Mesendoderm (in vitro differentiated cells): ENCODE results near the gene HSD11B1L.

Source experiments
- DNase-seq: peaks from one replicate; pipeline ENCODE4 v3.0.0; 2013
- H2AK5ac ChIP-seq: 2 replicates; pipeline ENCODE4 v1.6.1; 2013; ENCODE audit warnings: low read length, inconsistent platforms
- H2BK120ac ChIP-seq: 2 replicates; pipeline ENCODE4 v1.6.1; 2013; ENCODE audit warnings: low read depth, mild to moderate bottlenecking, low read length, moderate library complexity, mixed read lengths
- H2BK15ac ChIP-seq: replicated peaks from 2 replicates; pipeline ENCODE4 v1.6.1; 2013; ENCODE audit warnings: low read depth, mild to moderate bottlenecking, moderate library complexity
- H2BK5ac ChIP-seq: 2 replicates; pipeline ENCODE4 v1.6.1; 2013; ENCODE audit warnings: low read length, inconsistent platforms
- H3K18ac ChIP-seq: 2 replicates; pipeline ENCODE4 v1.6.1; 2013; ENCODE audit warnings: mild to moderate bottlenecking, low read length, mixed read lengths
- H3K23ac ChIP-seq: one replicate; pipeline ENCODE4 v1.6.1; 2013; ENCODE audit warnings: low read length
- H3K27ac ChIP-seq: 2 replicates; pipeline ENCODE4 v1.5.1; 2013; ENCODE audit warnings: low read depth, mild to moderate bottlenecking, inconsistent platforms, low read length, moderate library complexity
- H3K27me3 ChIP-seq: 2 replicates; pipeline ENCODE4 v1.6.1; 2013; ENCODE audit warnings: low read length, control low read depth, mild to moderate bottlenecking, inconsistent platforms; ENCODE audit not compliant: insufficient read depth, poor library complexity
- H3K36me3 ChIP-seq: 2 replicates; pipeline ENCODE4 v1.6.1; 2013; ENCODE audit warnings: low read length, inconsistent platforms; ENCODE audit not compliant: control insufficient read depth, insufficient read depth
- H3K4ac ChIP-seq: one replicate; pipeline ENCODE4 v1.6.1; 2013; ENCODE audit warnings: low read depth, mild to moderate bottlenecking, low read length, moderate library complexity
- H3K4me1 ChIP-seq: 2 replicates; pipeline ENCODE4 v1.6.1; 2013; ENCODE audit warnings: low read depth, low read length, inconsistent platforms; ENCODE audit not compliant: control insufficient read depth
- H3K4me2 ChIP-seq: 2 replicates; pipeline ENCODE4 v1.6.1; 2013; ENCODE audit warnings: low read length
- H3K4me3 ChIP-seq: 2 replicates; pipeline ENCODE4 v1.5.1; 2013; ENCODE audit warnings: mild to moderate bottlenecking, low read length
- H3K56ac ChIP-seq: one replicate; pipeline ENCODE4 v1.6.1; 2013; ENCODE audit warnings: low read length
- H3K79me1 ChIP-seq: 2 replicates; pipeline ENCODE4 v1.6.1; 2013; ENCODE audit warnings: low read length, inconsistent platforms
- H3K79me2 ChIP-seq: 2 replicates; pipeline ENCODE4 v1.6.1; 2013; ENCODE audit warnings: mild to moderate bottlenecking, low read length; ENCODE audit not compliant: control insufficient read depth, insufficient read depth
- H3K9ac ChIP-seq: 2 replicates; pipeline ENCODE4 v1.6.1; 2013; ENCODE audit warnings: low read length, inconsistent platforms
- H4K5ac ChIP-seq: one replicate; pipeline ENCODE4 v1.6.1; 2013; ENCODE audit warnings: low read length
- H4K8ac ChIP-seq: one replicate; pipeline ENCODE4 v1.6.1; 2013; ENCODE audit warnings: low read depth, mild to moderate bottlenecking, control low read depth, low read length, moderate library complexity
- WGBS: extraction: QIAGEN DNeasy Blood & Tissue Kit; methylation state at CpG from one replicate; pipeline ENCODE4 v1.1.7; 2013; ENCODE audit warnings: low lambda C conversion rate, missing lambda C conversion rate; ENCODE audit not compliant: insufficient coverage; ENCODE audit errors: extremely low coverage; 5-methylcytosine and 5-hydroxymethylcytosine counted together

HSD11B1L gene

DNA sequence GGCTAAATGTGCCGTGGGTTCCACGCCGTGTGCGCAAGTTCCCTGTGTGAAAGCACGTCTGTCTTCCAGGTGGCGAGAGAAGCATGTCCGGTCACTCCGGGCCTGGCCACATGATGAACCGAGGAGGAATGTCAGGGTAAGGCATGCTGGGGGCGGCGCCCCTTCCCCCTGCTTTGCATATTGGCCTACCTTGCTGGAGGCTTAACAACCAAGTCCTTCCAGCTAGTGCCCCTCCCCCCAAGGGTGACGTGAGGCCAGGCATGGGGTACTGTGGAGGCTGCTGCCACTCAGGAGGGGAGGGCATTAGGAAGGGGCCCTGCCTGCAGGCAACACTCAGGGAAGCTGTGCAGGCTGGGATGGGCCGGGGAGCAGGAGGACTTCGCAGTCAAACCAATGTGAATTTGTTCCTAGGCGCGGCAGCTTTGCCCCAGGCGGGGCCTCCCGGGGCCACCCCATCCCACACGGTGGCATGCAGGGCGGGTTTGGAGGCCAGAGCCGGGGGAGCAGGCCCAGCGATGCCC, 13.0 kb upstream of the HSD11B1L start:
- Histone ChIP-seq H4K8ac (no peak overlapping the region), H3K27ac (no peak overlapping the region), H3K23ac (no peak overlapping the region), H3K9ac (no peak overlapping the region), H3K36me3 (peaks cover 21% of the 10 kb centered on the region), H4K5ac (no peak overlapping the region), H3K27me3 (no peaks in the 10 kb centered on the region), H2BK120ac (no peak overlapping the region), H2BK5ac (no peak overlapping the region), H3K4ac (no peak overlapping the region), H3K79me2 (no peaks in the 10 kb centered on the region), H2BK15ac (no peak overlapping the region), H3K56ac (no peak overlapping the region), H3K18ac (no peak overlapping the region), H3K4me2 (no peak overlapping the region), H2AK5ac (no peak overlapping the region), H3K4me1 (peaks cover 3% of the 10 kb centered on the region), H3K4me3 (no peak overlapping the region), H3K79me1 (no peaks in the 10 kb centered on the region)
- WGBS: no CpG with 5 or more reads among the region's 22 CpGs
- DNase-seq: peak; percentile 96

- H4K8ac ChIP-seq: no peak overlapping the region
- no peak overlapping the region for H3K4me3 ChIP-seq
- peaks cover 14% of the 10 kb centered on the region for H3K36me3 ChIP-seq
- no peaks in the 10 kb centered on the region for H3K79me2 ChIP-seq
- DNase-seq: no peak
- WGBS: no CpG with 5 or more reads among the region's 11 CpGs
- H3K4me2 ChIP-seq: no peak overlapping the region
- no peak overlapping the region for H3K4ac ChIP-seq
- H3K4me1 ChIP-seq: peaks cover 3% of the 10 kb centered on the region
- no peak overlapping the region for H3K23ac ChIP-seq
- no peak overlapping the region for H2BK5ac ChIP-seq
- H3K56ac ChIP-seq: no peak overlapping the region
- H2BK120ac ChIP-seq: no peak overlapping the region
- H3K79me1 ChIP-seq: no peaks in the 10 kb centered on the region
- H2AK5ac ChIP-seq: no peak overlapping the region
- no peak overlapping the region for H3K9ac ChIP-seq
- H4K5ac ChIP-seq: no peak overlapping the region
- no peak overlapping the region for H2BK15ac ChIP-seq
- no peaks in the 10 kb centered on the region for H3K27me3 ChIP-seq
- H3K18ac ChIP-seq: no peak overlapping the region
- no peak overlapping the region for H3K27ac ChIP-seq
These were observed 11.6 kb upstream of the HSD11B1L start for GRCh38 chr19:5669212-5669611.

DNA sequence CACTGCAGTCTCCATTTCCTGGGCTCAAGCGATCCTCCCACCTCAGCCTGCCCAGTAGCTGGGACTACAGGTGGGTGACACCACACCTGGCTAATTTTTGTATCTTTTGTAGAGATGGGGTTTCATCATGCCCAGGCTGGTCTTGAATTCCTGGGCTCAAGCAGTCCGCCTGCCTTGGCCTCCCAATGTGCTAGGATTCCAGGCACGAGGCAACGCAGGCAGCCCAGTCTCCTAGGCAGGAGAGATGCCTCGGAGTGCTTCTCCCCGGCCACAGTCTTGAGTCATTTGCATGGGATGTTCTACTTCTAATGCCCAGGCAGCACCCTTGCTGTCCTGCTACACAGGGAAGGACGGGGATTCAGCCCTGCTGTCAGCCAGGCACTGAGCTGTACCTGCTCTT, 9.2 kb upstream of the HSD11B1L start:
- Histone ChIP-seq H4K8ac (no peak overlapping the region), H3K27me3 (no peaks in the 10 kb centered on the region), H3K27ac (no peak overlapping the region), H3K4me1 (peaks cover 3% of the 10 kb centered on the region), H2BK120ac (no peak overlapping the region), H3K23ac (no peak overlapping the region), H2BK15ac (no peak overlapping the region), H3K79me1 (no peaks in the 10 kb centered on the region), H3K9ac (no peak overlapping the region), H3K4me3 (no peak overlapping the region), H2BK5ac (no peak overlapping the region), H3K79me2 (no peaks in the 10 kb centered on the region), H3K56ac (no peak overlapping the region), H3K4ac (no peak overlapping the region), H3K18ac (no peak overlapping the region), H3K4me2 (no peak overlapping the region), H4K5ac (no peak overlapping the region), H2AK5ac (no peak overlapping the region), H3K36me3 (peaks cover 5% of the 10 kb centered on the region)
- no peak for DNase-seq
- WGBS: no CpG with 5 or more reads among the region's 7 CpGs

DNA sequence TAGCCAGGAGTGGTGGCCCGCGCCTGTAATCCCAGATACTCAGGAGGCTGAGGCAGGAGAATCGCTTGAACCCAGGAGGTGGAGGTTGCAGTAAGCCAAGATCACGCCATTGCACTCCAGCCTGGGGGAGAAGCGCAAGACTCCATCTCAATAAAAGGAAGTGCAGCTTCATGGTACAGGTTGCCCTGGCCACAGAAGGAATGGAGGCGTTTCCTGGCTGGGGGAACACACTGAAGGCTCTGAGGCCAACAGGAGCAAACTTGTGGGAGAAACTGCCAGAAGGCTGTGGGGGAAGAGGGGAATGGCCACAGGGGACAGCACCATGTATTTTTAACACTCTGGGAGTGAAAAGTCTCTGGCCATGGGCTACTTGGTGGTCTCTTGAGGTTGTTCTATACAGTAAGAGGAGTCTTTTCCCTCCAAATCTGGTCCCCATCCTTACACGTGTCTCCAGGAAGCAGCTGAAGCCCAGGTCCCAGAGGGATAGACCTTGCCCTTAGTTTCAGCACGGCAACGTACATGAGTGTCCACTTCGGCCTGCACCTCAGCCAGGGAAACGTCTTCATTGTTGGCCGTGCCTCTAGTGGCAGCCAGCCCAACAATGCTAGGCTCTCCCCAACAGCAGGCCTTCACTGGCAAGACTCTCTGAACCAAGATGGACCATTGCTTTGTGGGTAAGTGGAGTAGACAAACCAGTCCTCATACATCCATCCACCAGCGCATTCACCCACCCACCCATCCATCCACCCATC, 7.9 kb upstream of the HSD11B1L start:
- Histone ChIP-seq H2BK120ac (no peak overlapping the region), H2AK5ac (no peak overlapping the region), H3K4me1 (no peaks in the 10 kb centered on the region), H2BK5ac (no peak overlapping the region), H4K8ac (no peak overlapping the region), H4K5ac (no peak overlapping the region), H3K36me3 (peaks cover 5% of the 10 kb centered on the region), H3K23ac (no peak overlapping the region), H3K4me3 (no peak overlapping the region), H2BK15ac (no peak overlapping the region), H3K79me1 (no peaks in the 10 kb centered on the region), H3K79me2 (no peaks in the 10 kb centered on the region), H3K4ac (no peak overlapping the region), H3K9ac (no peak overlapping the region), H3K27me3 (no peaks in the 10 kb centered on the region), H3K18ac (no peak overlapping the region), H3K4me2 (no peak overlapping the region), H3K27ac (no peak overlapping the region), H3K56ac (no peak overlapping the region)
- no CpG with 5 or more reads among the region's 13 CpGs for WGBS
- DNase-seq: no peak

GRCh38 chr19:5673752-5674151, 7.1 kb upstream of the HSD11B1L start:
- WGBS: 100% methylated on average over 1 of the region's 1 CpG
- Histone ChIP-seq H4K5ac (no peak overlapping the region), H2BK15ac (no peak overlapping the region), H3K23ac (no peak overlapping the region), H3K79me2 (no peaks in the 10 kb centered on the region), H3K9ac (no peak overlapping the region), H2BK120ac (no peak overlapping the region), H3K27me3 (no peaks in the 10 kb centered on the region), H3K4me3 (no peak overlapping the region), H2BK5ac (no peak overlapping the region), H3K4ac (no peak overlapping the region), H3K4me1 (no peaks in the 10 kb centered on the region), H3K79me1 (no peaks in the 10 kb centered on the region), H3K36me3 (peaks cover 5% of the 10 kb centered on the region), H4K8ac (no peak overlapping the region), H3K27ac (no peak overlapping the region), H3K18ac (no peak overlapping the region), H3K4me2 (no peak overlapping the region), H3K56ac (no peak overlapping the region), H2AK5ac (no peak overlapping the region)
- DNase-seq: no peak

- Histone ChIP-seq H3K23ac (no peak overlapping the region), H2AK5ac (no peak overlapping the region), H3K27me3 (no peaks in the 10 kb centered on the region), H3K36me3 (peaks cover 4% of the 10 kb centered on the region), H3K9ac (no peak overlapping the region), H3K56ac (no peak overlapping the region), H3K79me1 (no peaks in the 10 kb centered on the region), H3K4ac (no peak overlapping the region), H2BK120ac (no peak overlapping the region), H3K4me2 (no peak overlapping the region), H3K27ac (no peak overlapping the region), H4K5ac (no peak overlapping the region), H4K8ac (no peak overlapping the region), H3K79me2 (no peaks in the 10 kb centered on the region), H2BK15ac (no peak overlapping the region), H3K4me1 (no peaks in the 10 kb centered on the region), H3K4me3 (no peak overlapping the region), H2BK5ac (no peak overlapping the region), H3K18ac (no peak overlapping the region)
- no peak for DNase-seq
- WGBS: no CpG with 5 or more reads among the region's 5 CpGs
These were observed 6.1 kb upstream of the HSD11B1L start for GRCh38 chr19:5674714-5675113.
